HEK293T (cell line): ENCODE measurements around the gene PITPNC1.

ENCODE experiments used
- BHLHE40 ChIP-seq: fragments of 450-650 bp; IDR thresholded peaks from 2 replicates; pipeline ENCODE4 v1.6.1; 2016; ENCODE audit warnings: mild to moderate bottlenecking, moderate library complexity, borderline replicate concordance
- L3MBTL2 ChIP-seq: fragments of 450-650 bp; conservative IDR thresholded peaks from 2 replicates; pipeline ENCODE4 v1.6.1; 2016; ENCODE audit warnings: mild to moderate bottlenecking
- NFRKB ChIP-seq: fragments of 450-650 bp; IDR thresholded peaks from 2 replicates; pipeline ENCODE4 v1.6.1; 2016; ENCODE audit warnings: mild to moderate bottlenecking, moderate library complexity
- SP1 ChIP-seq: fragments of 450-650 bp; IDR thresholded peaks from 2 replicates; pipeline ENCODE4 v1.6.1; 2017
- SUZ12 ChIP-seq: fragments of 450-650 bp; IDR thresholded peaks from 2 replicates; pipeline ENCODE4 v1.6.1; 2016; ENCODE audit warnings: mild to moderate bottlenecking
- TARDBP ChIP-seq: fragments of 450-650 bp; IDR thresholded peaks from 2 replicates; pipeline ENCODE4 v1.6.1; 2016

DNA sequence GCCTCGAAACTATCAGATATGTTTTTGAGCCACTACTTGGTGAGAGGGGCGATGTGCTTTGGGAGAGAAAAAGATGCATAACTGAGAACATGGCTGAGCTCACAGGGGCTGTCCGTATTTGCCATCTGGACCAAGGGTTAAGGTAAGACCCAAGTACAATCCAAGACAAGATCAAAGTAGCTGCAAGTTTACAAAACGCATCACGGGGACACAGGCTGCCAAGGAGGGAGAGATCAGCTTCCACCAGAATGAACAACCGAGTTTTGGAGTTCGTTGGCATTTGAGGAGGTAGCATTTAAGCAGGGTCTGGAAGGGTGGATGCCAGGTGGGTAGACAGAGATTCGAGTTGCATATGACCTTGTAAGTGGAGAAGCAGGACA is 2.2 kb downstream of the PITPNC1 start:
- TF ChIP-seq SUZ12 (no peak), TARDBP (no peak), SP1 (no peak), BHLHE40 (no peak), NFRKB (no peak), L3MBTL2 (no peak)
